Parathyroid adenoma (tissue), 2 donors: Measurements from ENCODE around the gene ACY1.

Source experiments
- H2AFZ ChIP-seq: fragments of 300-600 bp; sonication (generic); one replicate; pipeline ENCODE4 v1.7.0; 2017; ENCODE audit warnings: antibody characterized with exemption, mild to moderate bottlenecking
- H3K27ac ChIP-seq: fragments of 300-600 bp; sonication (generic); one replicate; pipeline ENCODE4 v1.7.0; 2017
- H3K27me3 ChIP-seq: fragments of 300-600 bp; sonication (generic); one replicate; pipeline ENCODE4 v1.7.0; 2017; ENCODE audit warnings: low read length; ENCODE audit not compliant: control insufficient read depth, insufficient read depth
- H3K36me3 ChIP-seq: fragments of 300-600 bp; sonication (generic); one replicate; pipeline ENCODE4 v1.7.0; 2017; ENCODE audit warnings: low read length; ENCODE audit not compliant: control insufficient read depth, insufficient read depth
- H3K4me1 ChIP-seq: fragments of 300-600 bp; sonication (generic); one replicate; pipeline ENCODE4 v1.7.0; 2017; ENCODE audit warnings: control low read depth
- H3K4me2 ChIP-seq: fragments of 300-600 bp; sonication (generic); one replicate; pipeline ENCODE4 v1.7.0; 2017; ENCODE audit warnings: low read length
- H3K4me3 ChIP-seq: fragments of 300-600 bp; sonication (generic); one replicate; pipeline ENCODE4 v1.7.0; 2017; ENCODE audit warnings: low read depth, low read length
- H3K79me2 ChIP-seq: fragments of 300-600 bp; sonication (generic); one replicate; pipeline ENCODE4 v1.7.0; 2017; ENCODE audit warnings: control low read depth
- H3K9ac ChIP-seq: fragments of 300-600 bp; sonication (generic); one replicate; pipeline ENCODE4 v1.7.0; 2017; ENCODE audit warnings: mild to moderate bottlenecking
- H3K9me3 ChIP-seq: fragments of 300-600 bp; sonication (generic); one replicate; pipeline ENCODE4 v1.7.0; 2017; ENCODE audit warnings: low read length; ENCODE audit not compliant: control insufficient read depth
- TF ChIP-seq, protein P1 (sequence below): fragments of 300-600 bp; sonication (generic); IDR thresholded peaks from one replicate; pipeline ENCODE4 v1.7.0; 2017; ENCODE audit warnings: antibody characterized with exemption, mild to moderate bottlenecking
- donor health status: primary hyperparathyroidism.

ACY1 gene

DNA sequence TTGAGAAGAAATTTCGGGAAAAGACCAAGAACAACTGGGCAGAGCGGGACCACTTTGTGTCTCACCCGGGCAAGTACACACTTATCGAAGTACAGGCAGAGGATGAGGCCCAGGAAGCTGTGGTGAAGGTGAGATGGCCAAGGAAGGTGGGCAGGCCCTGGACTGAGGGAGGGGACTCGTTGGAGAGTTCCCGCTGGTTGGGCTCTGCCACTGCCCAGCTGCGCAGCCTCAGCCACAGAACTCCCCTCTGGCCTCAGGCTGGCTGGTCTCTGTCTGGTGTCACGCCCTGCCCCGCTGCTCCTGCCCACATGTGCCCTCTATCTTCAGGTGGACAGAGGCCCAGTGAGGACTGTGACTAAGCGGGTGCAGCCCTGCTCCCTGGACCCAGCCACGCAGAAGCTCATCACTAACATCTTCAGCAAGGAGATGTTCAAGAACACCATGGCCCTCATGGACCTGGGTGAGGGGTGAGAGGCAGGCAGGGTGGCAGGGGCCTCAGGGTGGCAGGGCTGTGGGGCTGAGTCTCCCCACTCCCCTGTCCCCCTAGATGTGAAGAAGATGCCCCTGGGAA is 38.8 kb upstream of the ACY1 start:
- H3K9ac ChIP-seq = no peak overlapping the region
- H3K4me3 ChIP-seq = no peak overlapping the region
- H3K4me2 ChIP-seq = no peak overlapping the region
- no peak overlapping the region for H3K27ac ChIP-seq
- no peaks in the 10 kb centered on the region for H3K36me3 ChIP-seq
- H3K4me1 ChIP-seq = peaks cover 12% of the 10 kb centered on the region
- no peak overlapping the region for H2AFZ ChIP-seq
- H3K79me2 ChIP-seq = no peaks in the 10 kb centered on the region
- TF ChIP-seq, protein P1, sequence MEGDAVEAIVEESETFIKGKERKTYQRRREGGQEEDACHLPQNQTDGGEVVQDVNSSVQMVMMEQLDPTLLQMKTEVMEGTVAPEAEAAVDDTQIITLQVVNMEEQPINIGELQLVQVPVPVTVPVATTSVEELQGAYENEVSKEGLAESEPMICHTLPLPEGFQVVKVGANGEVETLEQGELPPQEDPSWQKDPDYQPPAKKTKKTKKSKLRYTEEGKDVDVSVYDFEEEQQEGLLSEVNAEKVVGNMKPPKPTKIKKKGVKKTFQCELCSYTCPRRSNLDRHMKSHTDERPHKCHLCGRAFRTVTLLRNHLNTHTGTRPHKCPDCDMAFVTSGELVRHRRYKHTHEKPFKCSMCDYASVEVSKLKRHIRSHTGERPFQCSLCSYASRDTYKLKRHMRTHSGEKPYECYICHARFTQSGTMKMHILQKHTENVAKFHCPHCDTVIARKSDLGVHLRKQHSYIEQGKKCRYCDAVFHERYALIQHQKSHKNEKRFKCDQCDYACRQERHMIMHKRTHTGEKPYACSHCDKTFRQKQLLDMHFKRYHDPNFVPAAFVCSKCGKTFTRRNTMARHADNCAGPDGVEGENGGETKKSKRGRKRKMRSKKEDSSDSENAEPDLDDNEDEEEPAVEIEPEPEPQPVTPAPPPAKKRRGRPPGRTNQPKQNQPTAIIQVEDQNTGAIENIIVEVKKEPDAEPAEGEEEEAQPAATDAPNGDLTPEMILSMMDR = no peak
- H3K9me3 ChIP-seq = no peaks in the 10 kb centered on the region
- H3K27me3 ChIP-seq = no peaks in the 10 kb centered on the region

DNA sequence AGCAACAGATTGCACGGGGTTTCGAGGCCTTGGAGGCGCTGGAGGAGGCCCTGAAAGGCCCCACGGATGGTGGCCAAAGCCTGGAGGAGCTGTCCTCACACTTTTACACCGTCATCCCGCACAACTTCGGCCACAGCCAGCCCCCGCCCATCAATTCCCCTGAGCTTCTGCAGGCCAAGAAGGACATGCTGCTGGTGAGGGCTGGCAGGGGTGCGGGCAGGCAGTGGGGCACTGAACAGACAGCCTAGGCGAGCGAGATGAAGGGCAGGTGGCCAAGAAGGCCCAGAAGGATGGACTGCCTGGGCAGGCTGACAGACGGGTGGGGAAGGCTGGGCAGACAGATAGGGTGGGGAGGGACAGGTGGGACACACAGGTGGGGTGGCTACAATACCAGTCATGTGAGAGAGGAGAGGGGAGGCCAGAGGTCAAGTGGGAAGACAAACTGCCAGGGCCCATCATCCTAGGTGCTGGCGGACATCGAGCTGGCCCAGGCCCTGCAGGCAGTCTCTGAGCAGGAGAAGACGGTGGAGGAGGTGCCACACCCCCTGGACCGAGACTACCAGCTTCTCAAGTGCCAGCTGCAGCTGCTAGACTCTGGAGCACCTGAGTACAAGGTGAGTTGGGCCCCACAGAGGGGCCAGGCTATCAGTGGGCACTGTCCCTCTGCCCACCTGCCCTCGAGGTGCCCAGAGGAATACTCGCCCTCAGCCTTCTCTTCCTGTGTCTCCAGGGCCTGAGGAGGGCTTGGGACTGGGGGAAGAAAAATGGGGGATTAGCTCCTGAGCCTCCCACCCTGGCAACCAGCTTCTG is 38.1 kb upstream of the ACY1 start:
- H3K27ac ChIP-seq = no peak overlapping the region
- no peaks in the 10 kb centered on the region for H3K79me2 ChIP-seq
- H3K4me3 ChIP-seq = no peak overlapping the region
- no peak overlapping the region for H3K9ac ChIP-seq
- TF ChIP-seq, protein P1 = no peak
- H2AFZ ChIP-seq = no peak overlapping the region
- H3K36me3 ChIP-seq = no peaks in the 10 kb centered on the region
- H3K27me3 ChIP-seq = no peaks in the 10 kb centered on the region
- H3K9me3 ChIP-seq = no peaks in the 10 kb centered on the region
- no peak overlapping the region for H3K4me2 ChIP-seq
- H3K4me1 ChIP-seq = peaks cover 12% of the 10 kb centered on the region

DNA sequence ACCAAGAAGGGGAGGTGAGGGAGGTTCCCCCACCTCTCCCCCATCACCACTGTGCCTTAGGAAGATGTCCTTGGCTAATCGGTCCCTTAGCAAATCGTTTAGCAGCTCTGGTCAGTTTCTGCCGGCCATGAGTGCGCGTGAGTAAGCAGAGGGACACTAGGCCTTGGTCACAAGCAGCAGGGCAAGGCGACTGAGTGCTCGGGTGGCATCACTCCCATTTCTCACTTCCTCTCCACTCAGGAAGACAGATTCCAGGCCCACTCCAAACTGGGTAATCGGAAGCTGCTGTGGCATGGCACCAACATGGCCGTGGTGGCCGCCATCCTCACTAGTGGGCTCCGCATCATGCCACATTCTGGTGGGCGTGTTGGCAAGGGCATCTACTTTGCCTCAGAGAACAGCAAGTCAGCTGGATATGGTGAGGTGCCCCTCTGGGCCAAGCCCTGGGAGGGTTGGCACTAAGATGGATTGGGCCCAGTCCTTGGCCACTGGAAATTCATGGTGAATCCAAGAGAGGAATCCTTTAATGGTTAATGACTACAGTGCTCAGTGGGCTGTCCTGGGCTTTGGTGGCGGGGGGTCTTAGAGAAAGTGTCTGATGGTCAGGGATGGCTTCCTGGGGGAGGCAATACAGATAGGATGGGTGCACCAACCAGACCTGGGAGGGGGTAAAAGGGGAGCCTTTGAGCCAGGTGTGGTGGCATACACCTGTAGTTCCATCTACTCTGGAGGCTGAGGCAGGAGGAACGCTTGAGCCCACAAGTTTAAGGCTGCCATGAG is 37.2 kb upstream of the ACY1 start:
- Histone ChIP-seq H3K36me3 (no peaks in the 10 kb centered on the region), H3K27ac (no peak overlapping the region), H3K27me3 (no peaks in the 10 kb centered on the region), H3K9me3 (no peaks in the 10 kb centered on the region), H2AFZ (no peak overlapping the region), H3K4me3 (no peak overlapping the region), H3K4me1 (peaks cover 12% of the 10 kb centered on the region), H3K79me2 (no peaks in the 10 kb centered on the region), H3K4me2 (no peak overlapping the region), H3K9ac (no peak overlapping the region)
- TF ChIP-seq, protein P1 = no peak

DNA sequence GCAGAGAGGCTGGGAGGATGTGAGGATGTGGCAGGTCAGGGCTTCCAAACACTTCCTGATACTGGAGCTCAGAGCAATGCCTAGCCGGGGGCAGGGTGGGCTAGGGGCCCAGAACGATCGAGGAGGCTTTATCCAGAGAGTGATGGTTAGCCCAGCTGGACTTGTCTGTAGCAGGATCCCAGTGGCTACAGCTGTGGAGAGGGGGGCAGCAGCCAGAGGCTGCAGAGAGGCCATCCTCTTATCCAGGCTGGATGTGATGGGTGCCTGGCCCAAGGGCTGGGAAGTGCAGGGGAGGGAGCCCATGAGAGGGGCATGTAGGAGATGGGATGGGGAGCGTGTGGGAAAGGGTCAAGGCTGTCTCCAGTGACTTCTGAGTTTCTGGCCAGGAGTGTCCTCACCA is 36.5 kb upstream of the ACY1 start:
- Histone ChIP-seq H3K9ac (no peak overlapping the region), H3K27ac (no peak overlapping the region), H3K9me3 (no peaks in the 10 kb centered on the region), H2AFZ (no peak overlapping the region), H3K4me2 (no peak overlapping the region), H3K4me3 (no peak overlapping the region), H3K79me2 (no peaks in the 10 kb centered on the region), H3K27me3 (no peaks in the 10 kb centered on the region), H3K4me1 (peaks cover 12% of the 10 kb centered on the region), H3K36me3 (no peaks in the 10 kb centered on the region)
- TF ChIP-seq, protein P1 = no peak
